LNCAP (cell line): ENCODE measurements around the gene ZNF19.

ENCODE experiments used
- CTCF ChIP-seq: fragments of 450-650 bp; IDR thresholded peaks from 2 replicates; pipeline ENCODE4 v1.5.1; 2017; ENCODE audit warnings: mild to moderate bottlenecking

ZNF19 gene

GRCh38 chr16:71484006-71484893 is 4.9 kb downstream of the ZNF19 start:
- TF ChIP-seq CTCF, result no peak

DNA sequence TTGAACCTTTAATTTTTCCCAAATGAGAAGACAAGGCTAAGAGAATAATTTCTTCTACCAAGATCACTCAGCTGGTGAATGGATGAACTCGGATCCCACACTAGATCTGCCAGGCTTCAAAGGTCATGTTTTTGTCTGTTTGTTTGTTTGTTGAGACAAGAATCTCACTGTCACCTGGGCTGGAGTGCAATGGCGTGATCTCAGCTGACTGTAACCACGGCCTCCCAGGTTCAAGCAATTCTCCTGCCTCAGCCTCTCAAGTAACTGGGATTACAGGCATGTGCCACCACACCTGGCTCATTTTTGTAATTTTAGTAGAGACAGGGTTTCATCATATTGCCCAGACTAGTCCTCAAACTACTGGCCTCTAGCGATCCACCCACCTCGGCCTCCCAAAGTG is 6.6 kb downstream of the ZNF19 start:
- TF ChIP-seq CTCF, result no peak

- no peak for TF ChIP-seq CTCF
Observed at GRCh38 chr16:71480956-71481355, 8.2 kb downstream of the ZNF19 start.

- peak; percentile 39; the same call in 1 of the 2 replicates for TF ChIP-seq CTCF
Observed at GRCh38 chr16:71479420-71479819, 9.7 kb downstream of the ZNF19 start.

GRCh38 chr16:71476457-71477124 is 12.5 kb downstream of the ZNF19 start:
- TF ChIP-seq CTCF, result no peak

- no peak for TF ChIP-seq CTCF
Observed at GRCh38 chr16:71474864-71475263, 14.3 kb downstream of the ZNF19 start.

- TF ChIP-seq CTCF, result no peak
Observed at GRCh38 chr16:71473891-71474290, 15.2 kb downstream of the ZNF19 start.
